Esophagus squamous epithelium (tissue), 5 donors: ENCODE data around the gene BPIFA1. TPM values are rescaled to one million over a fixed set of nuclear protein-coding genes. Genes with fewer than 3 reads are reported as not detected.

ENCODE experiments used
- DNase-seq: peaks from one replicate; lab custom pipeline; 2025; lab: John Stamatoyannopoulos, UW
- H3K27ac ChIP-seq, 4 donors: fragments of 200-600 bp; sonication (generic); one replicate each; pipeline ENCODE4 v1.5.1; 2016 to 2019; ENCODE audit warnings: mild to moderate bottlenecking in 1 of 4
- H3K27me3 ChIP-seq, 4 donors: fragments of 200-600 bp; sonication (generic); 1 replicate in 3 of 4; 2 replicates in 1 of 4; pipeline versions ENCODE4 v1.5.1 to v1.6.0; 2017 to 2021; ENCODE audit warnings: antibody characterized with exemption in 1 of 4
- H3K36me3 ChIP-seq, 3 donors: fragments of 200-600 bp; sonication (generic); one replicate each; pipeline ENCODE4 v1.5.1; 2016 to 2019
- H3K4me1 ChIP-seq, 3 donors: fragments of 200-600 bp; sonication (generic); one replicate each; pipeline ENCODE4 v1.5.1; 2017 to 2019
- H3K4me3 ChIP-seq, 4 donors: fragments of 200-600 bp; sonication (generic); 1 replicate in 3 of 4; 2 replicates in 1 of 4; pipeline ENCODE4 v1.5.1; 2016 to 2019; ENCODE audit warnings: mild to moderate bottlenecking in 2 of 4, moderate library complexity in 1 of 4
- H3K9me3 ChIP-seq, 3 donors: fragments of 200-600 bp; sonication (generic); one replicate each; pipeline ENCODE4 v1.5.1; 2016 to 2019
- CTCF ChIP-seq, 6 experiments: fragments of 450-650 bp in 4 of 6; fragments of 200-600 bp in 2 of 6; sonication (generic) in 2 of 6; IDR thresholded peaks; one replicate each; pipeline ENCODE4 v1.5.1; 2016 to 2019; ENCODE audit warnings: antibody characterized with exemption in 6 of 6, mild to moderate bottlenecking in 4 of 6, moderate library complexity in 4 of 6
- POLR2A ChIP-seq, 4 donors: fragments of 450-650 bp; IDR thresholded peaks; one replicate each; pipeline ENCODE4 v1.6.1; 2017; ENCODE audit warnings: antibody characterized with exemption in 4 of 4, mild to moderate bottlenecking in 4 of 4, moderate library complexity in 3 of 4
- WGBS, 2 donors: methylation state at CpG; one replicate each; pipeline ENCODE4 v1.1.5; 2018; 5-methylcytosine and 5-hydroxymethylcytosine counted together
- intact Hi-C: fragments of 100-400 bp; cut with DNase I; formaldehyde crosslinking; loops from one replicate; pipeline ENCODE4 v1.15.0; 2022
- total RNA-seq, 4 donors: library from RNA; depleted of rRNA; stranded (reverse); fragments of >200 nt; gene quantifications; one replicate each; pipeline ENCODE4 v1.1.0, GENCODE V29; 2016
- donor health status: DM: yes; HTN: yes; CAD: no.

BPIFA1 gene
- total RNA-seq, 4 donors from 2014 or later, result not detected

- no peaks in the 10 kb centered on the region for H3K4me1 ChIP-seq
- intact Hi-C loops, result no loop called here
- H3K27ac ChIP-seq, result no peak overlapping the region
- peaks cover 0 to 81% (median 0%) of the 10 kb centered on the region in 4 donors for H3K27me3 ChIP-seq
- no peak for TF ChIP-seq POLR2A (IDR thresholded peaks at IDR 0.05)
- no peak for TF ChIP-seq CTCF (IDR thresholded peaks at IDR 0.05)
- no peak for DNase-seq
- H3K4me3 ChIP-seq, result no peak overlapping the region
- H3K9me3 ChIP-seq, result no peaks in the 10 kb centered on the region
- no peaks in the 10 kb centered on the region for H3K36me3 ChIP-seq
- WGBS, 2 donors, result 51 to 65% methylated on average over 7 of the region's 7 CpGs
Observed at GRCh38 chr20:33231237-33231636, 4.6 kb upstream of the BPIFA1 start.

DNA sequence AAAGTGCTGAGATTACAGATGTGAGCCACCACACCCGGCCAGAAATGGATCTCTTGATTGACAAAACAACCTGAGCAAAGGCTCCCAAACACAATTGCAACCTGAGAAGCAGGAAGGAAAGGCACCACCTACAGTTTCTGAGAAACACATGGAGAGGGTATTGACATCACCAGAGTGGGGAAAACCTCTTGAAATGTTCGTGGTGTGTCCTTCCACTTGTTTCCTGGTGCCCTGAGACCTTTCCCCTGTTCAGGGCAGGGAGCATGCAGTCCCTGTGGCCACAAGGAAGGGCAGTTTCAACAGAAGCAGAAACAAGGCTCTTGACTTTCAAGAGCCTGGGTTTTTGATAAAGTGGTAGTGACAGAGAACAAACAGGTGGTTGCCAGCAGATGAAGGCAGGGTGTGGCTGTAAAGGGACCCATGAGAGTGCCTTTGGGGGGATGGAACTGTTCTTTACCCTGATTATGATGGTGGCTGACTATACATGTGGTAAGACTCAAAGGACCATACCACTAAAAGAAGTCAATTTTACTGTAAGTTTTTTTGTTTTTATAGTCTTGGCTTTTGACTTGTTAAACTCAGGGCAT, 3.2 kb upstream of the BPIFA1 start:
- no peak overlapping the region for H3K27ac ChIP-seq
- no peaks in the 10 kb centered on the region for H3K4me1 ChIP-seq
- no peaks in the 10 kb centered on the region for H3K9me3 ChIP-seq
- no peak for DNase-seq
- TF ChIP-seq POLR2A (IDR thresholded peaks at IDR 0.05) (no peak), CTCF (IDR thresholded peaks at IDR 0.05) (no peak)
- no peak overlapping the region for H3K4me3 ChIP-seq
- H3K27me3 ChIP-seq, result peaks cover 0 to 78% (median 0%) of the 10 kb centered on the region in 4 donors
- WGBS, 2 donors, result 4 to 7% methylated on average over 2 of the region's 2 CpGs
- intact Hi-C loops, result no loop called here
- no peaks in the 10 kb centered on the region for H3K36me3 ChIP-seq

- TF ChIP-seq CTCF (IDR thresholded peaks at IDR 0.05) (no peak), POLR2A (IDR thresholded peaks at IDR 0.05) (no peak)
- H3K27ac ChIP-seq, result no peak overlapping the region
- no peak for DNase-seq
- no peak overlapping the region for H3K4me3 ChIP-seq
- no peaks in the 10 kb centered on the region for H3K4me1 ChIP-seq
- no peaks in the 10 kb centered on the region for H3K9me3 ChIP-seq
- peaks cover 0 to 73% (median 0%) of the 10 kb centered on the region in 4 donors for H3K27me3 ChIP-seq
- 37 to 45% methylated on average over 4 of the region's 5 CpGs for WGBS, 2 donors
- intact Hi-C loops, result no loop called here
- H3K36me3 ChIP-seq, result no peaks in the 10 kb centered on the region
Observed at GRCh38 chr20:33233129-33233774, 2.5 kb upstream of the BPIFA1 start.

DNA sequence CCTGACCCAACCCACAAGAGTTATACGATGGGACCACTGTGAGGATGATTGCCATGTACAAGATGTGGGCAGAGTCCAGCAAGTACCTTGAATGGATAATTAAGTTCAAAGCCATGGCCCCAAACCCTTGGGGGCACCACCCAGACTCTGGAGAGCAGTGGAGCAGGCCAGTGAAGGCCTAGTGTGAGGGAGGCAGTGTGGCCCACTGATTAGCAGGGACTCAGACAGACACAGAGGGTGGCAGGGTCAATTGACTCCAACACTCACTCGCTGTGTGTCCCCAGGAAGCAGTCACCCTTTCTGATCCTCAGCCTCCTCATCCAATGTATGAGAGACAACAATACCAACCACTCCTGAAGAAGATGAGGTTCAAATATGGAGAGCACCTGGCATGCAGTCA, 1.7 kb upstream of the BPIFA1 start:
- no peak for TF ChIP-seq POLR2A (IDR thresholded peaks at IDR 0.05)
- no peak for TF ChIP-seq CTCF (IDR thresholded peaks at IDR 0.05)
- WGBS, 2 donors, result 71 to 74% methylated on average over 2 of the region's 2 CpGs
- no peaks in the 10 kb centered on the region for H3K4me1 ChIP-seq
- H3K9me3 ChIP-seq, result no peaks in the 10 kb centered on the region
- no peak for DNase-seq
- H3K27ac ChIP-seq, result no peak overlapping the region
- peaks cover 0 to 81% (median 0%) of the 10 kb centered on the region in 4 donors for H3K27me3 ChIP-seq
- intact Hi-C loops, result no loop called here
- H3K4me3 ChIP-seq, result no peak overlapping the region
- H3K36me3 ChIP-seq, result no peaks in the 10 kb centered on the region

GRCh38 chr20:33236351-33236750, 555 bp downstream of the BPIFA1 start:
- H3K27me3 ChIP-seq, result peaks cover 0 to 68% (median 0%) of the 10 kb centered on the region in 4 donors
- 25 to 83% methylated on average over 1 of the region's 1 CpG for WGBS, 2 donors
- TF ChIP-seq POLR2A (IDR thresholded peaks at IDR 0.05) (no peak), CTCF (IDR thresholded peaks at IDR 0.05) (no peak)

More at GRCh38 chr20:33236351-33236750, 555 bp downstream of the BPIFA1 start:
- no peak overlapping the region for H3K4me3 ChIP-seq
- H3K4me1 ChIP-seq, result no peaks in the 10 kb centered on the region
- H3K27ac ChIP-seq, result no peak overlapping the region
- DNase-seq, result no peak
- intact Hi-C loops, result no loop called here
- H3K9me3 ChIP-seq, result no peaks in the 10 kb centered on the region
- no peaks in the 10 kb centered on the region for H3K36me3 ChIP-seq
